GM18861 (cell line): ENCODE measurements around the gene RALA.
"Not testable (repeated sequence)": the region's sequence is repeated elsewhere in the genome, so short reads cannot be mapped to it uniquely, and the experiment has no call there.

Experiments
- ATAC-seq: cut with Tn5 transposase; IDR thresholded peaks from one replicate; pipeline ENCODE4 v1.9.1; 2021; ENCODE audit not compliant: unreplicated experiment

RALA gene

DNA sequence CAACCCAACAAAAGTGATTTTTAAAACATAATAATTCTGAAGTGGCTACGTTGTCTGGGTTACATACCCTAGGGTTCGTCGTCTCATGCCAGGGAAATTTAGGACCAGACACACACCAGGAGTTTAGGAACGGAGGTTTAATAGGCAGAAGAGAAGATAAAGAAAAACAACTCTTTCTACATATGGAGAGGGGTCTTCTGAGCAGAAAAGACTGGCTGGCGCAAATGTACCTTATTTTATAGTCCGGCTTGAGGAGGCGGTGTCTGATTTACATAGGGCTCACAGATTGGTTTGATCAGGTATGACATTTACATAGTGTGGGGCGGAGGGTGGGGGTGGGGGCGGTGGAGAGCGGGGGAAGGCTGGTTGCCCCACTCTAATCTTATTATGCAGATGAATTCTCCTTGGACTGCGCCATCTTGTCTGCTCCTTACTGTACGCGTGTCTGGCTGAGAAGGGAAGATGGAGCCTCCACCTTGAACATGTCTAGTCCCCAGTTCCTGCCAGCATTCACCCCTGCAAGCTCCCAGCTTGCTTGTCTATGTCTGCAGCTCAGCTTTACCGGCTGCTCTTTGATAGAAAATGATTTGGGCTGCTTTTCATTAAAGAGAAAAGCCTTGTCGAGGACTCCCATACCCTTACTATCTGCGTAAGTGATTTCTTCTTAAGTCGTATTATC, 98.7 kb downstream of the RALA start:
- ATAC-seq = no peak

DNA sequence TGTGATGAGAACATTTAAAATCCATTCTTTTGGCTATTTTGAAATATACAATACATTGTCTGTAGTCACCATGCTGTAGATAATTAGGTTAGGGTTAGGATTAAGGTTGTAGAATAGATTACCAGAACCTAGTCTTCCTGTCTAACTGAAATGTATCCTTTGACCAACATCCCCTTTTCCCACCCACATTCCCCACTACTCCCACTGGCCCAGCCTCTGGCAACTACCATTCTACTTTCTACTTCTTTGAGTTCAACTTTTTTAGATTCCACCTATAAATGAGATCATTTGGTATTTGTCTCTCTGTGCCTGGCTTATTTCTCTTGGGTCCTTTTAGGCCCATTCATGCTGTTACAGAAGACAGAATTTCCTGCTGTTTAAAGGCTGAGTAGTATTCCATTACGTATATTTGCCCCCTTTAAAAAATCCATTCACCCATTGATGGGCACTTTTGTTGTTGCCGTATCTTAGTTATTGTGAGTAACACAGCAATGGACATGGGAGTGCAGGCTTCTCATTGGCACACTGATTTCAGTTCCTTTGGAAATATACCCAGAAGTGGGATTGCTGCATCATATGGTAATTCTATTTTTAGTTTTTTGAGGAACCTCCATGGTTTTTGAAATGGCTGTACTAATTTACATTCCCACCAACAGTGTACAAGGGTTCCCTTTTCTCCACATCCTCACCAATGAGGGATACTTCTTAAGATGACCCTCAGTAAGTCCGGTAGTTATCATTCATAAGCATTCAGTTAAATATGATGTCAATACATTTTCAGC, 104.0 kb downstream of the RALA start:
- no peak for ATAC-seq

DNA sequence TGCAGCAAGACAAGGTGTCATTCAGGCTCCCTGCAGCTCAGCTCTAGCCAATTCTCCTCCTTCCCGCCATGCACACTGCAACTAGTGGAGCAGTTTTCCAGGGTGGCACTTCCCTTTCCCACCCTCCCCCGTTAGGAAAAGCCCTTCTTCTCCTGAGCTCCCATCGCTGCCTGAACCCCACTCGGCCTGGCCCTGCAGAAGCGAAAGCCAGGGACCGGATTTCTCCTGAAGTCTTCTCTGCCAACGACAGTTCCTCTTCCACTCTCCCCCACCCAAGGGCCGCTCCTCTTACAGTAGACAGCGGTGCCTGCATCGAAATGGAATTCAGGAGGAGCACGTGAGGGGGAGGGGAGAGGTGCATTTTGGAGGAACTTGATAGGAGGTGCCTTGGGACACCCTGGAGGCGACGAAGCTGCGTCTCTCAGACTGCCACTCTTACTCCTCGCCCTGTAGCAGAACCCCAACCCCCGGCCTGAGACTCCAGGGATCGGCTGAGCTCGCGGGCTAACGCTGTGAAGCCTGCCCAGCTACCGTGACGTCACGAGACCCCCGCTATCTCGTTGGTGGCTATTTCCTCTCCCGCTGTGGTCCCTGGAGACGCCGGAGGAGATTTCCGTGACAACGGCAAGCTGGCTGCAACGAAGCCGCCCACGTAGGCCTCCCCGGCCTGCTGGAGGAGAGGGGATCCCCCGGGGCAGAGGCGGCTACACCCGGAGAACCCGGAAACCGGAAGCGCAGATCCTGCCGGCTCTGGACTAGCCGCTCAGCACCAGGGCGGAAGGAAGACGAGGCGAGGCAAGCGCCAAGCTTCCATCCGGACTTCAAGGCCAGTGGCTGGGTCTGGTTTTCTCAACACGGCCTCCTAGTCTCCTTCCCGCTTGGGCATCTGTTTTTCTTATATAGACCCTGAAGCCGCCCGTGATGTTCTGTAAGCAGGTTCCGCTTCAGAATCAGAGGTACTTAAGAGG, 109.7 kb downstream of the RALA start:
- peak; percentile 89 for ATAC-seq

DNA sequence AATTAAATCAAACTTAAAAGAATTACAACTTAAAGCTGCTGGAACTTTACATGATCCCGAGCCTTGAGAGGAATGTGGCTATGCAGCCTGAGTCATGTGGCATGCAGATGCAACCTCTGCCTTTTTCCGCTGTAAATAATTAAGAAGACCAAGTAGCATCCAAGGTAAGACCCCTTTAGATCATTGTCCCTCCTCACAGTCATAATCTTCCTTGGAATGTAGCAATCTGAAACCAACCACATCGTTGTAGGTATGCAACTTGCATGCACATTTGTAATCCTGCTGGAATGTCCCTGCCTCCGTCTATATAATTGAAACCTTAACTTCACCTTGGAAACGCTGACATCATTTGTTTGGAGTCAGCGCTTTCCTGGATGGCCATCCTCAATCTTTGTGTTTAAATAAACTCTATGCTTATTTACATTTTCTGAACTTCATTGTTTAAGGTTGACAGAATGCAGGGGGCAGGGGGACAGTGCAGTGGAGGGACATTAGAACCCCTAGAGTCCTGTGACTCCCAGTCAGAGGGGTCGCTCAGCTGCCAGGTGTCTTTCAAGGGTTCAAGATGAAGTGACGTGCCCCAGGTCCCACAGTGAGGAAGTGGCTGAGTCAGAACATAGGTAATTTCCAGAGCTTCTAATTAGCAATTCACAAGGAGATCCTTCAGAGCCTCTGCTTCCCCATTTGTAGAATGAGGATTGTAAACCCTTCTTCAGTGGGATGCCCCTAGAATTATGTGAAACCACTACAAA, 110.7 kb downstream of the RALA start:
- no peak for ATAC-seq

DNA sequence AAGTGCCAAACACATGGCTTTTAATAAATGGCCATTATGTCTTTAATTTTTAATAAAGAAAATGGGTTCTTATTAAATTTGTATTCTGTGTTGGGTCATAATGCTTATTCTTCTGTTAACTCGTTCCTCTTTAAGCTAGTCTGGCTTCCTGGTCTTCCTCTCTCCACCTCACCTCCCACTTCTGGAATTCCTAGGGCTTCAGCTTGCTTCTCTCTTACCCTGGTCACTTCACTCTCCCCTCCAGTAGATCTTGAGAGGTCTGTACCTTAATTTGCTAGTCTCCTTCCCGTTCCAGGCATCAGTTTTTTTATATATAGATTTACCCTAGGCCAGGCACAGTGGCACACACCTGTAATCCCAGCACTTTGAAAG, 111.2 kb downstream of the RALA start:
- no peak for ATAC-seq

DNA sequence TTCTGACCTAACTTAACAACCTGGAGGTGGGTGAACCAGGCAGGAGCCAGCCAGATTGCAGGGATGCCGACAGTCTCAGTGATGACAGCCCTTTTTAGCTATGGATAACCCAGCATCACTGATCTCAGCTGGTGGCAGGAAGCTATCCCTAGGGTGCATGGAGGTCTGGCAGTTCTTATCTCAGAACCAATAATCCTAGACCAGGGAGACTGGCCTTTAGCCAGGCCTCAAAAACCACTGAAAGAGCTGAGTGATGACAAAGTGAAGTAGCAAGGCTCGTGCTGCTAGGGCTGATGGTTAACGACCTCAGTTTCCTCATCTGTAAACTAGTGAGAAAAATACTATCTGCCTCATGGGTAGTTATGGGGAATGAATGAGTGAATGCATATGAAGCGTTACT, 112.5 kb downstream of the RALA start:
- no peak for ATAC-seq

DNA sequence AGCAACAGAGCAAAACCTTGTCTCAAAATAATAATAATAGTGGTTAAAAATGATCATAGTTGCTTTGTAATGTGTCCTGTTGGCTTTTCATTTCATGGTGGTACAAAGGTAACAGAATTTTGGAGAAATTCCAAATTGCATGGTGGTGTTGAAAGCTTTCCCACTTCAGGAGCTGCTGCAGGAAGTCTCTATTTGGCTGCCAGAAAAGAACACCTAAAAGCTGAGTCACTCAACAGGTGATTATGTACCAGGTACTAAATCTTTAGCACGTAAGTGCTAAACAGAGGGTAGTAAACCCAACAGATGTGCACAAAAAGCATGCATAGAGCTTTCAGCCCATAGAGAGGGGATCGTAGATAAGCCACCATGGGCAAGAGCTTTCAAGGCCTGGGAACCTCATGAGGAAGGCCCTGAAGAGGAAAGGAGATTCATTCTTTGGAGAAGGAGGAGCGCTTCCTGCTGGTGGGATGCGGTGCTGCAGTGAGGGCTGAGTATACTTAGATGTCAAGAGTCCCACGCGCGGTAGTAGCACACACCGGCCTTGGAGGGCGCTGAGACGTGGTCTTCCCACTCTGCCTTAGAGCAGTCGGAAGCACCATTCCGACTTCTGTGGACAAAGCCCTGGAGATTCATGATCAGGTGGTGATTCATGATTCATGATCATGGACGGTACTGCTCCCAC, 118.7 kb downstream of the RALA start:
- ATAC-seq = no peak

DNA sequence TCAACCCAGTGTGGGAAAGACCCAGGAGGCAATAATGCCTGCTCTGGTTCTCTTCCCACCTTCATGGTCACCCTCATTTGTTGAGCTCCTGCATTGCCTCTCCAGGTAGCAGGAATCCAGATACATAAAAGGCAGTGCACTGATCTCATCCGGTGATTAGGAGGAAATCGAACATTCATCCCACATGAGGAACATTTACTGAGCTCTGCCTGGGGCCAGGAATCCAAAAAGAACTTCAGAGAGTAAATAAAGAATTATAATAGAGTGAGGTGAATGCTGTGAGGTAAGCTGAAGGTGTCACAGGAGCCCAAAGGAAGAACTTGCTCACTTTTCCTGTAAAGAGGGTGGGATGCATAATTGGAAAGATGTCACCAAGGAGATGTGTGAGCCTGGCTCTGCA, 121.2 kb downstream of the RALA start:
- no peak for ATAC-seq

DNA sequence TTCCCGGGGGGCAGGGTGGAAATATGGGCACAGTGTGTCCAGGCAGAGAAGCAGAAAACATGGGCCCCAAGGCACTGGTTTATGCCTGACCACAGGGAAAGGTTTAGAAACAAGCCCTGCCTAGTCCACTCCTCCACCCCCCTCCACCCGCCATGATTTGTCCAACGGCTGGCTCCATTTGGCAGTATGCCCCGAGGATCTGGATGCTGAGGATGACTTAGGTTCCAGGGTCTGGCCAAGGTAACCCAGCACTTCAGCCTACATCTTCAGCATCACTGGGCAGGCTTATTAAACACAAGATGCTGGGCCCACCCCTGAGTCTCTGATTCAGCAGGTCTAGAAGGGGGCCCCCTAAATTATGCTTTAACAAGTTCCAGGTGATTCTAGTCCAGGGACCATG, 121.9 kb downstream of the RALA start:
- no peak for ATAC-seq

DNA sequence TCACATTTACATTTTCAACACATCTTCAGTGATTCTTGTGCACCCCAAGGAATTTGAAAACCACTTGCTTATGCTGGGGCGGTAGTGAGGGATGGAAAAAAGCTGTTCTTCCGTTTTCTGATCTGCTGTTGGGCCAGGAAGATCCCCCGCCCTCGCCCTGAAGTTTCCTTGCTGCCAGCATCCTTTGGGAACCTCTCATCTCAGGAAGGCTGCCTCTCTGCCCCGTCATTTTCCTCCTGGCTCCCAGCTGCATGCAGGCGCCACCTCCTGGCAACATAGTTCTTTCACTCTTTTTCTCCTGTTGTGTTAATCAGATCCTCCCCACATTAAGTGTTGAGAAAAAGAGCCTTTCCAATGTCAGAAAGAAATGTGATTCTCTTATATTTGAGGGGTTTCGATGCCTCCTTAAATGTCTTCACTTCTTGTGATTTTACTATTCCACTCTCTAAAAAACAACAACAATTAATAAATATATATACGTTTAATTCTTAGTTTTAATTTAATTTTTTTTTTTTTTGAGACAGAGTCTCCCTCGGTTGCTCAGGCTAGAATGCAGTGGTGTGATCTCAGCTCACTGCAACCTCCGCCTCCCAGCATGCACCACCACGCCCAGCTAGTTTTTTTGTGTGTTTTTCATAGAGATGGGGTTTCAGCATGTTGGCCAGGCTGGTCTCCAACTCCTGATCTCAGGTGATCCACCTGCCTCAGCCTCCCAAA, 122.9 kb downstream of the RALA start:
- ATAC-seq = peak; percentile 58

DNA sequence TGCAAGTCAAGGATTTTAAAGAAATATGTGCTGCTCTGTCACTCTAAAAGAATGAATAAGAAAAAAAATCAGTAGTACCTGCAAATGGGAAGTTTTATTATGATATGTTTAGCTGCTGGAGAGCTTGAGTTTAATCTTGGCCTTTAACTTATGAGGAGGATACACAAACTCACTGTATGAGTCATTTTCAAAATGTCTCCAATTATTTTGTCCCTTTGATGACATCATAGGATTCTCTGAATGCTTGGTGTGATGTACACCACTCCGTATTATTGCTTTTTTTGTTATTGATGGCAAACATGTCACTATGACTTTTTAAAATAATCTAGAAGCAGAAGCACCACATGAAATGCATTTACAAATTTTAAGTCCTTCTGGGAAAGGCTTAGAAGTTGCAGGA, 125.8 kb downstream of the RALA start:
- no peak for ATAC-seq

DNA sequence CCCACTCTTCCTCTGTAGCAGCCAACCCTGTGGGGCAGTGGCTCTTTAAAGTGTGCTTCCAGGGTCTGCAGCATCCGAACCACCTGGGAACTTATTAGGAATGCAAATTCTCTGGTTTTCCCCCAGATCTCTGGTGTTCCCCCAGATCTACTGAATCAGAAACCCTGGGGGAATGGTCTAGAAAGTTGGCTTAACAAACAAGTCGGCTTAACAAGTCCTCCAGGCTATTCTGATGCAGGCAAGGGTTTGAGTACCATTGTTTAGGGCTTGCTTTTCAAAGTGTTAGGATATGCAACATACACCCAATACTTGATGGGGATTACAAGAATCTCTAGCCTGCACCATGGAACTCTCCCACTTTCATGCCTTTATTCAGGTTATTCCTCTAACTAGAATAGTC, 126.3 kb downstream of the RALA start:
- ATAC-seq = no peak

DNA sequence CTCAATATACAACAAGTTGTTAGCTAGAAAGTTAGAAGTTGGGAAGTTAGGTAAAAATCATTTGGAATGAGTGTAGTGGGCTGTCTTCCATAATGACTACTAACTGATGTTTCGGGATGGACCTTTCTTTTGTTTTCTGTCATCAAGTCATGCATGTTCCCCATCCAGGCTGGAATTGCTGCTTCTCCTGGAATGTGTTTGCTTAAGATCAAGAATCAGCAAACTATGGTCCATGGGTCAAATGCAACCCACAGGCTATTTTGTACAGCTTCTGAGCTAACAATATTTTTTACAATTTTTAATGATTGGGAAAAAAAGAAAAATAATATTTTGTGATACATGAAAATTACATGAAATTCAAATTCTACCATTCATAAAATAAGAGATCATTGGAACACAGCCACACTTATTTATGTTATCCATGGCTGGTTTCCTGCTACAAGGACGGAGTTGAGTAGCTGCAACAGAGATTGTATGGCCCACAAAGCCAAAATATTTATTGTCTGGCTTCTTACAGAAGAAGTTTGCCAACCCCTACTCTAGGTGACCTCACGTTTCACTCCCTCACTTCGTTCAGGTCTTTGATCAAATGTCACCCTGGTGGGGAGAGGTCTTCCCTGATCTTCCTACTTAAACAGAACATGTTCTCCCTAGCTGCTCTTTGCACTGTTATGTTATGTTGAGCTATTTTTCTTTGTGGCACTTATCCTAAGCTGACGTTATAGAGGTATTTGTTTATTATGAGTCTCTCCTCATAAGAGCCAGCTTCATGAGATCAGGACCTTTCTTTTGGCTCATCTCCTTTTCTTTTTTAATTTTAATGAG, 127.1 kb downstream of the RALA start:
- no peak for ATAC-seq

DNA sequence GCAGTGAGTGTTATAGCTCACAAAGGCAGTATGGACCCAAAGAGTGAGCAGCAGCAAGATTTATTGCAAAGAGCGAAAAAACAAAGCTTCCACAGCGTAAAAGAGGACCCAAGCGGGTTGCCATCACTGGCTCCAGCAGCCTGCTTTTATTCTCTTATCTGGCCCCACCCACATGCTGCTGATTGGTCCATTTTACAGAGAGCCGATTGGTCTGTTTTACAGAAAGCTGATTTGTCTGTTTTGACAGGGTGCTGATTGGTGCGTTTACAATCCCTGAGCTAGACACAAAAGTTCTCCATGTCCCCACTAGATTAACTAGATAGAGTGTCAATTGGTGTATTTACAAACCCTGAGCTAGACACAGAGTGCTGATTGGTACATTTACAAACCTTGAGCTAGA, 129.9 kb downstream of the RALA start:
- ATAC-seq = not testable (repeated sequence)

DNA sequence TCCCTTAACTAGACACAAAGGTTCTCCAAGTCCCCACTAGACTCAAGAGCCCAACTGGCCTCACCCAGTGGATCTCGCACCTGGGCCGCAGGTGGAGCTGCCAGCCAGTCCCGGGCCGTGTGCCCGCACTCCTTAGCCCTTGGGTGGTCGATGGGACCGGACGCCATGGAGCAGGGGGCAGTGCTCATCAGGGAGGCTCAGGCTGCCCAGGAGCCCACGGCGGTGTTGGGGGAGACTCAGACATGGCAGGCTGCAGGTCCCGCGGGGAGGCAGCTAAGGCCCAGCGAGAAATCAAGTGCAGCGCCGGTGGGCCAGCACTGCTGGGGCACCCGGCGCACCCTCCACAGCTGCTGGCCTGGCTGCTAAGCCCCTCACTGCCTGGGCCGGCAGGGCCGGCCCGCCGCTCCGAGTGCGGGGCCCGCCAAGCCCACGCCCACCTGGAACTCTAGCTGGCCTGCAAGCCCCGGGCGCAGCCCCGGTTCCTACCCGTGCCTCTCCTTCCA, 130.5 kb downstream of the RALA start:
- ATAC-seq = no peak

DNA sequence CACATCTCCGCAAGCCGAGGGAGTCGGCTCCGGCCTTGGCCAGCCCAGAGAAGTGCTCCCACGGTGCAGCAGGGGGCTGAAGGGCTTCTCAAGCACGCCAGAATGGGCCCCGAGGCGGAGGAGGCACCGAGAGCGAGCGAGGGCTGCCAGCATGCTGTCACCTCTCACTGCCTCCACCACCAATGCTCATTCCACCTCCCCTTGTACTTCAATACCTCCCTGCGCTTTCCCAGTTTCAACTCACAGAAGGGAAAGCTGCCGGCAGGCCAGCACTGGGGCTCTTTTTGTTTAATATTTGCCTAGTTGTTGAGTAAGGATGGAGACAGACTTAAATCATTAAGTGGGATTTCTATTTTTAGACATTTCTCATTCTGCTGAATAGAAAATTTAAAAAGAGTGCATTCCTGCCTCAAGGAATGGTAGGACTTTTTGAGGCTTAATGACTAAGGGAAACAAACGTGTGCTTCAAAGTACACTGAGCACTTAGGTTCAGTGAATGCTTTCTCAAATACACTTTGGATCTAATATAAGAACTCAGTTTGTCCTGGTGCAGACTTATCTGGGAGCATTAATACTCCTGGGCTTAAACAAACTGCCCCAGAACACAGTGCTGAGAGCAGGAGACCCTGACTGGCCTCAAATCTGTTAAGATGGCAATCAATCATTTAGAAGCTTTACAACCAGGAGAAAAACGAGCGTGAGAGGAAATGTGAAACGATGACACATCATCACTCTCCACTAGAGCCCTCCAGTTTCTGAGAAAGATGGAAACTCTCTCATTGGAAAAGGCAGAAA, 131.2 kb downstream of the RALA start:
- no peak for ATAC-seq

DNA sequence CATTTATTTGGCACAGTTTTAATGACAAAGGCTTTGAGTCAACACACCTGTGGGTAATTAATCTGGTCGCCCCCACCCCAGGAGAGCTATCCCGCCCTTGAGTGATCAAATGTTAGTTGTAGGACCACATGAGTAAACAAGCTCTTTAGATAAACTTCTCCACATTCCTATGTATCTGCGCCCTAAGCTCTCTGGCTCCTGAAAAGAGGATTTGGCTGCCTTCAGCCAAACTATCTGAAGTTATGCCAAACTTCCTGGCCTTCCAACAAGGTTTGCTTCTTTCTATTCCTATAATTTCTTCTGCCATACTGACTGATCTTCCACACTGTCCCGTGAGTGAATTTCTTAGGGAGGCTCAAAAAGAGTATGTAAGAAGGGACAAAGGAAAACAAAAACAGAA, 134.2 kb downstream of the RALA start:
- no peak for ATAC-seq
